Muscle of leg (tissue), 11 donors: ENCODE results near the gene NLRP11. TPM values are rescaled to one million over a fixed set of nuclear protein-coding genes. Genes with fewer than 3 reads are reported as not detected.

ENCODE experiments used
- DNase-seq: peaks from one replicate; pipeline ENCODE4 v3.0.0; 2013
- H3K27ac ChIP-seq: one replicate; pipeline ENCODE4 v1.5.1; 2013; ENCODE audit warnings: mild to moderate bottlenecking, low read length, control low read depth
- H3K27me3 ChIP-seq: one replicate; pipeline ENCODE4 v1.6.1; 2013; ENCODE audit warnings: low read length; ENCODE audit not compliant: control insufficient read depth, insufficient read depth
- H3K36me3 ChIP-seq: one replicate; pipeline ENCODE4 v1.6.1; 2013; ENCODE audit warnings: low read length; ENCODE audit not compliant: control insufficient read depth, insufficient read depth
- H3K4me1 ChIP-seq: one replicate; pipeline ENCODE4 v1.6.1; 2013; ENCODE audit warnings: low read length; ENCODE audit not compliant: control insufficient read depth, insufficient read depth
- H3K4me3 ChIP-seq: one replicate; pipeline ENCODE4 v1.5.1; 2013; ENCODE audit warnings: low read length, control low read depth
- H3K9me3 ChIP-seq: replicated peaks from 2 replicates; pipeline ENCODE4 v1.6.1; 2013; ENCODE audit warnings: low read depth, low read length; ENCODE audit not compliant: control insufficient read depth
- WGBS: methylation state at CpG from one replicate; pipeline ENCODE4 v1.1.5; 2013; ENCODE audit warnings: missing lambda C conversion rate; ENCODE audit not compliant: insufficient coverage; 5-methylcytosine and 5-hydroxymethylcytosine counted together
- polyA plus RNA-seq, 8 donors: library from polyadenylated mRNA; unstranded; fragments of 120-200 nt; gene quantifications; one replicate each; pipeline versions ENCODE4 v1.2.1 to v1.2.3, GENCODE V29; 2013; ENCODE audit warnings: inconsistent platforms in 1 of 8, low replicate concordance in 1 of 8; ENCODE audit not compliant: insufficient read length in 8 of 8, insufficient read depth in 1 of 8
- total RNA-seq: library from RNA; stranded (reverse); fragments of 120-200 nt; gene quantifications from one replicate; pipeline ENCODE4 v1.2.4, GENCODE V29; 2013

The NLRP11 gene
- total and polyA plus RNA-seq, 9 donors = 0.04 TPM; not detected in 8

DNA sequence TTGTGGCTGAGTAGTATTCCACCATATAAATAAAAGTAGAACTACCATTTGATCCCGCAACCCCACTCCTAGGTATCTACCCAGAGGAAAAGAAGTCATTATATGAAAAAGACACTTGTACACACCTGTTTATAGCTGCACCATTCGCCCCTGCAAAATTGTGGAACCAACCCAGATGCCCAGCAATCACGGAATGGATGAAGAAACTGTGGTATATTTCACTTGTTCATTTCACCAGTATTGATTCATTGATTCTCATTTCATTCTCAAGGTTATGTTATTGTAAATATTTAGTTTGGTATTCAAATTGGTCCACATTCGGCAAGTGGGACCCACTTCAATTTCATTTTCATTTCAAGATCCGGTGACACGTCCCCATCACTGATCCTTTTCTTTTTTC lies 81.1 kb downstream of the NLRP11 start:
- Histone ChIP-seq H3K4me3 (no peak overlapping the region), H3K36me3 (no peaks in the 10 kb centered on the region), H3K27me3 (no peaks in the 10 kb centered on the region), H3K4me1 (no peaks in the 10 kb centered on the region), H3K27ac (no peak overlapping the region), H3K9me3 (no peaks in the 10 kb centered on the region)
- no CpG with 5 or more reads among the region's 6 CpGs for WGBS
- DNase-seq = no peak

DNA sequence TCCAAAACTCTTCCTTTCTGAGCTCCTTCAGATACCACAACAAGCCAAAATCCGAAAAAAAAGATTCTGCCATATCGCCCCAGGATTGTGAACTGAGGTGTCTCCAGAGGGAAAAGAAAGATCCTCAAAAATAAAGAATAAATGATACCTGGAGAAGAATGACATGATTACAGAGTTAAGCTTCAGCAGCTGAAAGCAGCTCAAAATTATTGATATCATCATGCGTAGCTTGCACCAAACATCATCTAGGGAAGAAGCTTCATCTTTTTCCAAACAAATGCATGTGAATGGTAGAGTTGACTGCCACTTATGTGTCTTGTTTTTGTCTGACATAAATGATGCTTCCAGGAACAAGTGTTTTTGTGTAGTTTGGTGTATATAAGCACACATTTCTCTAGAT lies 93.5 kb downstream of the NLRP11 start, which contains the start of gene NLRP9:
TSS of gene NLRP9 (minus strand) at position 101 of the 400 bp plus-strand sequence. CDS start at position 73, 28 bp downstream.
- no peak within 1 kb of the TSS for H3K4me3 ChIP-seq
- H3K4me1 ChIP-seq = no peaks in the 10 kb centered on the region
- no peaks in the 10 kb centered on the region for H3K9me3 ChIP-seq
- no peaks in the 10 kb centered on the region for H3K36me3 ChIP-seq
- no peaks in the 10 kb centered on the region for H3K27me3 ChIP-seq
- no peak within 1 kb of the TSS for H3K27ac ChIP-seq
- no peak for DNase-seq
- no CpG with 5 or more reads among the region's 3 CpGs for WGBS

Other genes with a start within 250 kb of the NLRP11 start
- 3.7 TPM for gene FIZ1, start 232.5 kb downstream of the NLRP11 start, total RNA-seq
- 10 to 100 TPM; 10.7 to 15.1 (median 12.7) TPM for gene FIZ1, start 232.5 kb downstream of the NLRP11 start, polyA plus RNA-seq
- 9.3 TPM for gene ZNF524, start 231.7 kb downstream of the NLRP11 start, total RNA-seq
- gene ZNF524, start 231.7 kb downstream of the NLRP11 start, polyA plus RNA-seq = 10 to 100 TPM in 1 of 8 donors, 1 to 10 TPM in 7; 7.0 to 11.6 (median 9.0) TPM
- 1.2 TPM for gene ZNF865, start 226.4 kb downstream of the NLRP11 start, total RNA-seq
- gene ZNF865, start 226.4 kb downstream of the NLRP11 start, polyA plus RNA-seq = 1 to 10 TPM; 6.9 to 9.9 (median 7.8) TPM
- gene ZNF784, start 207.4 kb downstream of the NLRP11 start, total RNA-seq = 5.3 TPM
- gene ZNF784, start 207.4 kb downstream of the NLRP11 start, polyA plus RNA-seq = 1 to 10 TPM; 6.6 to 9.8 (median 8.7) TPM
- gene ZNF580, start 191.0 kb downstream of the NLRP11 start, total RNA-seq = 5.6 TPM
- 10 to 100 TPM; 20.9 to 28.5 (median 23.6) TPM for gene ZNF580, start 191.0 kb downstream of the NLRP11 start, polyA plus RNA-seq
- 15.1 TPM for gene ZNF581, start 188.3 kb downstream of the NLRP11 start, total RNA-seq
- 10 to 100 TPM; 23.4 to 37.6 (median 27.0) TPM for gene ZNF581, start 188.3 kb downstream of the NLRP11 start, polyA plus RNA-seq
- gene CCDC106, start 183.8 kb downstream of the NLRP11 start, total RNA-seq = 5.3 TPM
- gene CCDC106, start 183.8 kb downstream of the NLRP11 start, polyA plus RNA-seq = 10 to 100 TPM; 12.9 to 16.4 (median 15.3) TPM
- 70.2 TPM for gene U2AF2, start 177.0 kb downstream of the NLRP11 start, total RNA-seq
- gene U2AF2, start 177.0 kb downstream of the NLRP11 start, polyA plus RNA-seq = 100 to 1,000 TPM; 103 to 156 (median 130) TPM
- 21.8 TPM for gene EPN1, start 156.8 kb downstream of the NLRP11 start, total RNA-seq
- 100 to 1,000 TPM in 2 of 8 donors, 10 to 100 TPM in 6; 84.4 to 114 (median 93.8) TPM for gene EPN1, start 156.8 kb downstream of the NLRP11 start, polyA plus RNA-seq
- gene NLRP9, start 93.6 kb downstream of the NLRP11 start, total RNA-seq = not detected
- not detected for gene NLRP9, start 93.6 kb downstream of the NLRP11 start, polyA plus RNA-seq
- 0.62 TPM for gene RFPL4A, start 72.9 kb downstream of the NLRP11 start, total RNA-seq
- under 1 TPM in 5 of 8 donors, not detected in 3; 0.23 to 0.86 (median 0.51) TPM for gene RFPL4A, start 72.9 kb downstream of the NLRP11 start, polyA plus RNA-seq
- gene RFPL4AL1, start 62.9 kb downstream of the NLRP11 start, total RNA-seq = 0.66 TPM
- 1 to 10 TPM in 1 of 8 donors, under 1 TPM in 5, not detected in 2; 0.22 to 1.2 (median 0.56) TPM for gene RFPL4AL1, start 62.9 kb downstream of the NLRP11 start, polyA plus RNA-seq
- not detected for gene NLRP4, start 4.5 kb upstream of the NLRP11 start, total RNA-seq
- not detected for gene NLRP4, start 4.5 kb upstream of the NLRP11 start, polyA plus RNA-seq
- not detected for gene NLRP13, start 100.3 kb upstream of the NLRP11 start, total RNA-seq
- gene NLRP13, start 100.3 kb upstream of the NLRP11 start, polyA plus RNA-seq = not detected
- not detected for gene NLRP8, start 115.8 kb upstream of the NLRP11 start, total RNA-seq
- under 1 TPM in 1 of 8 donors, not detected in 7; 0.03 TPM for gene NLRP8, start 115.8 kb upstream of the NLRP11 start, polyA plus RNA-seq
- not detected for gene NLRP5, start 154.8 kb upstream of the NLRP11 start, total RNA-seq
- gene NLRP5, start 154.8 kb upstream of the NLRP11 start, polyA plus RNA-seq = not detected